B cell (primary cell): Measurements from ENCODE around the gene ULBP1.

Experiments
- EZH2 ChIP-seq: IDR thresholded peaks from 2 replicates; pipeline ENCODE4 v1.6.1; 2012; ENCODE audit warnings: borderline replicate concordance, low read depth, mild to moderate bottlenecking, moderate library complexity, low read length; ENCODE audit not compliant: insufficient read depth, poor library complexity, severe bottlenecking
- TF ChIP-seq, protein P1 (sequence below): fragments of 200-600 bp; IDR thresholded peaks from one replicate; pipeline ENCODE4 v1.8.0; 2022; ENCODE audit warnings: antibody characterized with exemption, mild to moderate bottlenecking

DNA sequence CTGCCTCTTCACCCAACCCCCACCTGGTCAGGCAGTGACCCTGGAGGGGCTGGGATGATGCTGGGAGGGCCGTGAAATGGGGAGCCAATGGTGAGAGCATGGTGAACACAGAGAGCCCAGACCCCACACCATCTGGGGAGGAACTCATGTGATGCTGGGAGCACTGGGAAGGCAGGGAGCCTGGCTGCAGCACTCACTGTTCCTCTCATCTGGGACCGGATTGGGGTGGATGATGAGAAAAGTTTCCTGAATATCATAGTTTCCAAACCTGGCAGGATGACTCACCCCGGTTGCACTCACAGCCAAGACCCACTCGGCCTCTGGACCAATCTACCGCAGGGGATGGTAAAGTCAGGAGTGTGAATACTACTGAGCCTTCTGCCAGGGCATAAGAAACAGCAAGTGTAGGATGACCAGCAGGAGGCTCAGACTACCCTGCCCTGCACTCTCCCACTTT is 21.8 kb downstream of the ULBP1 start:
- TF ChIP-seq, protein P1, sequence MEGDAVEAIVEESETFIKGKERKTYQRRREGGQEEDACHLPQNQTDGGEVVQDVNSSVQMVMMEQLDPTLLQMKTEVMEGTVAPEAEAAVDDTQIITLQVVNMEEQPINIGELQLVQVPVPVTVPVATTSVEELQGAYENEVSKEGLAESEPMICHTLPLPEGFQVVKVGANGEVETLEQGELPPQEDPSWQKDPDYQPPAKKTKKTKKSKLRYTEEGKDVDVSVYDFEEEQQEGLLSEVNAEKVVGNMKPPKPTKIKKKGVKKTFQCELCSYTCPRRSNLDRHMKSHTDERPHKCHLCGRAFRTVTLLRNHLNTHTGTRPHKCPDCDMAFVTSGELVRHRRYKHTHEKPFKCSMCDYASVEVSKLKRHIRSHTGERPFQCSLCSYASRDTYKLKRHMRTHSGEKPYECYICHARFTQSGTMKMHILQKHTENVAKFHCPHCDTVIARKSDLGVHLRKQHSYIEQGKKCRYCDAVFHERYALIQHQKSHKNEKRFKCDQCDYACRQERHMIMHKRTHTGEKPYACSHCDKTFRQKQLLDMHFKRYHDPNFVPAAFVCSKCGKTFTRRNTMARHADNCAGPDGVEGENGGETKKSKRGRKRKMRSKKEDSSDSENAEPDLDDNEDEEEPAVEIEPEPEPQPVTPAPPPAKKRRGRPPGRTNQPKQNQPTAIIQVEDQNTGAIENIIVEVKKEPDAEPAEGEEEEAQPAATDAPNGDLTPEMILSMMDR, result no peak
- no peak for TF ChIP-seq EZH2
